HL-60 (cell line): ENCODE data around the gene EOMES.

Experiments
- DNase-seq, 2 experiments: peaks; one replicate each; pipeline ENCODE4 v3.0.0-alpha.2; 2010 to 2020; ENCODE audit warnings: low read depth in 1 of 2, low spot score in 1 of 2
- H3K27ac ChIP-seq: fragments of 250-450 bp; sonication (Bioruptor Pico); replicated peaks from 2 replicates; pipeline ENCODE4 v1.5.1; 2020; ENCODE audit warnings: mild to moderate bottlenecking, moderate library complexity
- H3K27me3 ChIP-seq: fragments of 250-450 bp; sonication (Bioruptor Pico); 2 replicates; pipeline ENCODE4 v1.5.1; 2021; ENCODE audit warnings: mild to moderate bottlenecking, moderate library complexity; ENCODE audit not compliant: insufficient read depth, poor library complexity, severe bottlenecking
- H3K4me3 ChIP-seq: replicated peaks from 2 replicates; pipeline ENCODE4 v1.5.1; 2011; ENCODE audit warnings: mild to moderate bottlenecking, control low read depth, low read length; ENCODE audit not compliant: insufficient read depth
- CTCF ChIP-seq: IDR thresholded peaks from one replicate; pipeline ENCODE4 v1.5.1; 2011; ENCODE audit warnings: low read length, control low read depth, inconsistent platforms; ENCODE audit not compliant: insufficient read depth
- GABPA ChIP-seq: IDR thresholded peaks from 2 replicates; pipeline ENCODE4 v1.6.1; 2012; ENCODE audit warnings: low read depth
- POLR2AphosphoS5 ChIP-seq: IDR thresholded peaks from 2 replicates; pipeline ENCODE4 v1.6.1; 2012; ENCODE audit warnings: low read depth
- SPI1 ChIP-seq: IDR thresholded peaks from 2 replicates; pipeline ENCODE4 v1.6.1; 2012; ENCODE audit warnings: low read depth, mild to moderate bottlenecking, borderline replicate concordance
- TF ChIP-seq, protein P1 (sequence below): IDR thresholded peaks from 2 replicates; pipeline ENCODE4 v1.6.1; 2012; ENCODE audit warnings: low read depth; ENCODE audit not compliant: insufficient replicate concordance

Gene EOMES

DNA sequence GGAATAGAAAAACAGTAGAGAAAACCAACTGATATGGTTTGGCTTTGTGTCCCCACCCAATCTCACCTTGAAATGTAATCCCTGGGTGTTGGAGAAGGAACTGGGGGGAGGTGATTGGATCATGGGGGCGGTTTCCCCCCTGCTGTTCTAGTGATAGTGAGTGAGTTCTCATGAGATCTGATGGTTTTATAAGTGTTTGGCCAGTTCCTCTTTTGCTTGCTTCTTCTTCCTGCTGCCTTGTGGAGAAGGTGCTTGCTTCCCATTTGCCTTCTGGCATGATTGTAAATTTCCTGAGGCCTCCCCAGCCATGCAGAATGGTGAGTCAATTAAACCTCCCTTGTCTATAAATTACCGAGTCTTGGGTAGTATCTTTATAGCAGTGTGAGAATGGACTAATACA lies 48.4 kb downstream of the EOMES start:
- peak; percentile 98 for TF ChIP-seq SPI1
- no peak for TF ChIP-seq CTCF
- H3K4me3 ChIP-seq, result no peak overlapping the region
- no peaks in the 10 kb centered on the region for H3K27me3 ChIP-seq
- peak in 1 of 2 experiments; percentile 43 for DNase-seq
- no peak overlapping the region for H3K27ac ChIP-seq

GRCh38 chr3:27671101-27671500 lies 51.0 kb downstream of the EOMES start:
- H3K4me3 ChIP-seq, result no peak overlapping the region
- TF ChIP-seq GABPA, result no peak
- TF ChIP-seq, protein P1, sequence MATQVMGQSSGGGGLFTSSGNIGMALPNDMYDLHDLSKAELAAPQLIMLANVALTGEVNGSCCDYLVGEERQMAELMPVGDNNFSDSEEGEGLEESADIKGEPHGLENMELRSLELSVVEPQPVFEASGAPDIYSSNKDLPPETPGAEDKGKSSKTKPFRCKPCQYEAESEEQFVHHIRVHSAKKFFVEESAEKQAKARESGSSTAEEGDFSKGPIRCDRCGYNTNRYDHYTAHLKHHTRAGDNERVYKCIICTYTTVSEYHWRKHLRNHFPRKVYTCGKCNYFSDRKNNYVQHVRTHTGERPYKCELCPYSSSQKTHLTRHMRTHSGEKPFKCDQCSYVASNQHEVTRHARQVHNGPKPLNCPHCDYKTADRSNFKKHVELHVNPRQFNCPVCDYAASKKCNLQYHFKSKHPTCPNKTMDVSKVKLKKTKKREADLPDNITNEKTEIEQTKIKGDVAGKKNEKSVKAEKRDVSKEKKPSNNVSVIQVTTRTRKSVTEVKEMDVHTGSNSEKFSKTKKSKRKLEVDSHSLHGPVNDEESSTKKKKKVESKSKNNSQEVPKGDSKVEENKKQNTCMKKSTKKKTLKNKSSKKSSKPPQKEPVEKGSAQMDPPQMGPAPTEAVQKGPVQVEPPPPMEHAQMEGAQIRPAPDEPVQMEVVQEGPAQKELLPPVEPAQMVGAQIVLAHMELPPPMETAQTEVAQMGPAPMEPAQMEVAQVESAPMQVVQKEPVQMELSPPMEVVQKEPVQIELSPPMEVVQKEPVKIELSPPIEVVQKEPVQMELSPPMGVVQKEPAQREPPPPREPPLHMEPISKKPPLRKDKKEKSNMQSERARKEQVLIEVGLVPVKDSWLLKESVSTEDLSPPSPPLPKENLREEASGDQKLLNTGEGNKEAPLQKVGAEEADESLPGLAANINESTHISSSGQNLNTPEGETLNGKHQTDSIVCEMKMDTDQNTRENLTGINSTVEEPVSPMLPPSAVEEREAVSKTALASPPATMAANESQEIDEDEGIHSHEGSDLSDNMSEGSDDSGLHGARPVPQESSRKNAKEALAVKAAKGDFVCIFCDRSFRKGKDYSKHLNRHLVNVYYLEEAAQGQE, result no peak
- no peak for TF ChIP-seq SPI1
- no peak for TF ChIP-seq CTCF
- no peak for TF ChIP-seq POLR2AphosphoS5
- H3K27ac ChIP-seq, result no peak overlapping the region
- DNase-seq, result no peak
- H3K27me3 ChIP-seq, result no peaks in the 10 kb centered on the region

DNA sequence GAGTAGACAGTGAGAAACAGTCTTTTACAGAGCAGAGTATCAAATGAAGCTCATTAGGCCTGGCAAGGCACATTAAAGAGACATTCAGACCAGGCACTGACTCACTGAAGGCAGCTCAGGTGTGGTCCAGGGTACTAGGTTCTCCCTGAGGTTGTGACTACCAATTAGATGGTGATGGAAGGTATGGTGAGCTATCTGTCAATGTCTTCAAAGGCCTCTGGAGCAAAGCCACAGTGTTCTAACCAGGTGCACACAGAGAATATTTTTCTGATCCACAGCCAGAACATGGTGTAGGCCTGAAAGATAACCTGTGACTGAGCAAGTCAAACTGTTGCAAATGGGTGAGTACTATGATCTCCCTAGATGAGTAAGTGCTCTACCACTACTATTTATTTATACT lies 51.5 kb downstream of the EOMES start:
- Histone ChIP-seq H3K27me3 (no peaks in the 10 kb centered on the region), H3K27ac (no peak overlapping the region), H3K4me3 (no peak overlapping the region)
- no peak for TF ChIP-seq GABPA
- TF ChIP-seq, protein P1, result no peak
- no peak for TF ChIP-seq CTCF
- no peak for TF ChIP-seq SPI1
- no peak for TF ChIP-seq POLR2AphosphoS5
- DNase-seq, result no peak

DNA sequence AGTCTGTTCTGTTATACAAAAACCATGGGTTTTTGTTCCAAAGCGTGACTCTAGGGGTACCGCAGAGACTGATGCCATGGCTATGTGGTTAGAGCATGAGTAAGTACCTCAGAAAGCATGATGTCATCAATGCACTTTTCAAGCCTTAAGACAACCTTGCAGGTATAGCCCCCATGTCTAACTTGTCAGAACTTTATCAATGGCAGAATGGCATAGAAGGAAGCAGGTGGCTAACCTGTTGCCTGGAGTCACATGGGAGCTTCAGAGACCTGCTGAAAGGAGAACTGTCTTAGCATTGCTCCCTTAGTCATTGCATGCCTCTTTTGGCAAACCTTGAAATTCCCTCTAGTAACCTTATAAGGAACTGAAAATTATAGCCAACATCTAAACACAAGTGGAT lies 52.5 kb downstream of the EOMES start:
- DNase-seq, result peak in 1 of 2 experiments; percentile 12
- Histone ChIP-seq H3K4me3 (no peak overlapping the region), H3K27ac (no peak overlapping the region), H3K27me3 (no peaks in the 10 kb centered on the region)
- TF ChIP-seq, protein P1, result no peak
- TF ChIP-seq CTCF (no peak), GABPA (no peak), SPI1 (no peak; the same call in 1 of the 2 replicates), POLR2AphosphoS5 (no peak)
